Measurements from ENCODE around the gene HEY2. TPM values are rescaled to one million over a fixed set of nuclear protein-coding genes. Genes with fewer than 3 reads are reported as not detected.

The HEY2 gene
- total RNA-seq, 1 donor from 2014 or later, result 2.8 TPM

- no peaks in the 10 kb centered on the region for H3K9me3 ChIP-seq
- no peak for DNase-seq
- TF ChIP-seq CTCF (IDR thresholded peaks at IDR 0.05), result no peak
- no peak for ATAC-seq
- no peaks in the 10 kb centered on the region for H3K36me3 ChIP-seq
- peaks cover 12% of the 10 kb centered on the region for H3K27me3 ChIP-seq (ENCODE audit: low read depth)
- no peaks in the 10 kb centered on the region for H3K4me1 ChIP-seq
- intact Hi-C loops (cut with DNase I), result no loop called here
- no peak overlapping the region for H3K4me3 ChIP-seq
- H3K27ac ChIP-seq, result no peak overlapping the region
These were observed 11.2 kb upstream of the HEY2 start for GRCh38 chr6:125738276-125738675.

- TF ChIP-seq CTCF (IDR thresholded peaks at IDR 0.05), result no peak
- Histone ChIP-seq H3K27me3 (ENCODE audit: low read depth) (peaks cover 7% of the 10 kb centered on the region), H3K36me3 (no peaks in the 10 kb centered on the region), H3K27ac (no peak overlapping the region), H3K4me1 (no peaks in the 10 kb centered on the region), H3K4me3 (no peak overlapping the region), H3K9me3 (no peaks in the 10 kb centered on the region)
- intact Hi-C loops (cut with DNase I), result no loop called here
- ATAC-seq, result no peak
- no peak for DNase-seq
These were observed 10.1 kb upstream of the HEY2 start for GRCh38 chr6:125739364-125739763.

DNA sequence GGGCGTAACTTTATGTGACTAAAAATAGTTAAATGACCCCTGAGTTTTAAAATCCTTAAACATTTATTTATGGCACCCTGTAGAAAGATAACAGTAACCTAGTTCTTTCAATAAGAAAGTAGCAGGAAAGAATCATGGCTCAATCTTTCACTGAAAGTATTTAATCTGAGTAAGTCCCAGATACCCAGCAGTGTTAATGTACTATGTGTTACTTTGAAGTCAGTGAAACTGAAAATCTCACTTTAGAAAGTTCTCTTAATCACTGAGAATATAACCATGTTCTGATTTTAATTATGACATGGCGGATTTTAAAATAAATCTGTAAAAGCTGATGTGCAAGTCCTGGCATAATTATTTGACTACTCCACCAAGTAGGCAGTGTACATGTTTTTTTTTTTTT, 8.1 kb upstream of the HEY2 start:
- ATAC-seq (no peak), DNase-seq (no peak)
- intact Hi-C loops (cut with DNase I), result no loop called here
- Histone ChIP-seq H3K4me3 (no peak overlapping the region), H3K27ac (no peak overlapping the region), H3K9me3 (no peaks in the 10 kb centered on the region), H3K36me3 (no peaks in the 10 kb centered on the region), H3K27me3 (ENCODE audit: low read depth) (peaks cover 18% of the 10 kb centered on the region), H3K4me1 (no peaks in the 10 kb centered on the region)
- no peak for TF ChIP-seq CTCF (IDR thresholded peaks at IDR 0.05)

DNA sequence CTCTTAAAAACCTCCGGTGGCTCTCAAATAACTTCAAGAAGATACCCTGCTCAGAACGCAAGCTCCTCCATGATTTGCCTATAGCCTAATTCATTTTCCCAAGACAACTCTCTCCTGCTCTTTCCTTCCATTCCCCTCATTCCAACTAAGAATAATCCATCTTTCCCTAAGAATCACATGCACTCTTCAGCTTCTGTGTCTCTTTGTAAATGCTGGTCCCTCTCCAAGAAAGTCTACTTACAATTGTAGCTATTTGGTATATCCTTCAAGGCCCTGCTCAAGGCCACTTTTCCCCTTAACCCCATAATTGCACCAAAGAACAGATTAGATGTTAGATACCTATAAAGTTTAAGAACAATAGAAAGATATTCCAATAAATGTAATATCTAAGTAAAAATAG, 7.4 kb upstream of the HEY2 start:
- DNase-seq, result no peak
- no peak overlapping the region for H3K27ac ChIP-seq
- no peak for TF ChIP-seq CTCF (IDR thresholded peaks at IDR 0.05)
- peaks cover 25% of the 10 kb centered on the region for H3K27me3 ChIP-seq (ENCODE audit: low read depth)
- H3K36me3 ChIP-seq, result no peaks in the 10 kb centered on the region
- no peaks in the 10 kb centered on the region for H3K9me3 ChIP-seq
- H3K4me1 ChIP-seq, result peaks cover 3% of the 10 kb centered on the region
- no peak overlapping the region for H3K4me3 ChIP-seq
- ATAC-seq, result no peak
- intact Hi-C loops (cut with DNase I), result no loop called here

DNA sequence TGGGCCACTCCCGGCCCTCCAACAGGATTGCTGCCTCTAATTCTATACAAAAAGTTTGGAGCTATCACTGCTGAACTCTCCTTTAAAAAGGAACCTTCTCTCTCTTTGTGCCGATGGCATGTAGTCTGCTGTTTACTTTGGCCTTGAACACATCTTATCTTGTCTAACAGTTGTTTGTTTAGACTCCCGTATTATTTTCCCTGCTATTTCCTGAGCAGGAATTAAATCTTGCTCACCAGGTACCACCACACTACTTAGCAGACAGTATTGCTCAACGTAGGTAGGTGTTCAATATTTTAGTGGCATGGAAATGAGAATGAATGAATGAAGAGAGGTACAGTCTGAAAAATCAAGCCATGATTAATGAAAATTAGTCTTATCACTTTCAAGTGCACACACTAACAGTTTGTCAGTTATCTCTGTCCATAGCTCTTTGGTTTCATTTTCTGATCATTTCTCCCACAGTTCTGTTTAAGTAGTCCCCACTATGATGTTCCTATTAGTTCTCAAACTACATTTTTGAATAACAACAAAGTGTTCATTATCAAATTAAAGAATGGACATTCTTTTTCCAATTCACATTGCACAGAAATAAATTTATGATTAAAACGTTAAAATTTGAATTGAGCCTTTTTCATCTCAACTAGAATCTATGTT, 6.8 kb upstream of the HEY2 start:
- Histone ChIP-seq H3K4me1 (peaks cover 9% of the 10 kb centered on the region), H3K27me3 (ENCODE audit: low read depth) (peaks cover 30% of the 10 kb centered on the region), H3K27ac (no peak overlapping the region), H3K9me3 (no peaks in the 10 kb centered on the region), H3K36me3 (no peaks in the 10 kb centered on the region), H3K4me3 (no peak overlapping the region)
- no peak for ATAC-seq
- intact Hi-C loops (cut with DNase I), result no loop called here
- no peak for TF ChIP-seq CTCF (IDR thresholded peaks at IDR 0.05)
- no peak for DNase-seq
